Measurements from ENCODE around the gene KRT2.

The KRT2 gene

DNA sequence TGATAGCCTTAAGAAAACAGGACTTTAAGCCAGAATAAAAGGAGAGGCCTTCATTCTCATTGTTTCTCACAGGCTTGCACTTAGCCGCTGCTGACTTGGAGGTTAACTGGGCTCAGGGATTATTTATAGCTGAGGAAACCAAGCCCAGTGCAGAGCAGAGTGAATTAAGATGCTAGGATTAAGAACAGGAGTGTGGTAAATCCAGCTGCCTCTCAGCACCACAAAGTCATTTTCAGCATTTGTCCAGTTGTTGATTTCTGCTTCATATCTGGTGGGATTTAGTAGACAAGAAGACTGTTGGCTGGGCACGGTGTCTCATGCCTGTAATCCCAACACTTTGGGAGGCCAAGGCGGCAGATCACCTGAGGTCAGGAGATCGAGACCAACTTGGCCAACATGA is 19.4 kb downstream of the KRT2 start:
- TF ChIP-seq YY1 (IDR thresholded peaks at IDR 0.05; ENCODE audit: low read depth) (no peak), NFIC (IDR thresholded peaks at IDR 0.05) (no peak)

DNA sequence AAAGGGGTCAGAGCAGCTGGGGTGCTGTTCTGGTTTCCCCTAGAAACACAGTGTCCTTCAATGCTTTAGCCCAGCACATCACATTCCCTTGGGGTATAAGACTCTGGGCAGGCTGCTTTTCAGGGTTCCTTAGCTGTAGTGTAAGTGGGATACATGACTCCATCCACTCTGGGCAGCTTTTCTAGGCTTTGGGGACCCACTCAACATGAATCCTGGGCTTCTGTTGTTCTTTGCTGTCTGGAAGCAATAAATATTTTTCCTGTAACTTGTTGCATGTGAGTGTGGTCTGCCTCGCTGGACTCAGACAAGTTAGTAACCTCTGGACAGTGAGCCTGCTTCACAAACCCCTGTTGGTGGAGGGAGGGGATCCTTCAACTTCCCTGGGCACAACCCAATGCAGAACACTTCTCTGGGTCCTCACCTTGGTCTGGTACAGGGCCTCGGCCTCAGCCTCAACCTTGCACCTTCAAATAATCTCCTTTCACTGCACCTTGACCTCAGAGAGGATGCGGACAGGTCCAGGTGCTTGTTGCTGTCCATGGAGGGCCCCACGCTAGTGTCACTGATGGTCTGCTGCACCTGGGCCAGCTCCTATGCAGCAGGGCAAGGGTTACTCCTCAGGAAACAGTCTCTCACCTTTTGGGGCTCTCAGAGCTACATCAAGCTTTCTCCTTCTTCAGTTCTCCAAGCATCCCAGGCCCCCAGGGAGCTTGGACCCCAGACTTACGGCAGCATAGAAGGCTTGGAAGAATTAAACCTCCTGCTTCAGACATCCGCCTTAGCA is 20.1 kb downstream of the KRT2 start:
- no peak for TF ChIP-seq EP300 (IDR thresholded peaks at IDR 0.05; ENCODE audit: borderline replicate concordance)
- no peak for TF ChIP-seq EGR1 (IDR thresholded peaks at IDR 0.05)
- no peak for TF ChIP-seq NFIC (IDR thresholded peaks at IDR 0.05)
- no peak for TF ChIP-seq TAF1 (IDR thresholded peaks at IDR 0.05; ENCODE audit: low read depth)
- TF ChIP-seq RAD21 (IDR thresholded peaks at IDR 0.05; ENCODE audit: low read depth), result no peak
- TF ChIP-seq CEBPB (IDR thresholded peaks at IDR 0.05), result no peak
- no peak for TF ChIP-seq ZBTB7A (IDR thresholded peaks at IDR 0.05; ENCODE audit: low read depth)
- TF ChIP-seq FOXM1 (IDR thresholded peaks at IDR 0.05; ENCODE audit: borderline replicate concordance, low read depth), result no peak
- no peak for TF ChIP-seq YY1 (IDR thresholded peaks at IDR 0.05; ENCODE audit: low read depth)
- TF ChIP-seq, protein P1, sequence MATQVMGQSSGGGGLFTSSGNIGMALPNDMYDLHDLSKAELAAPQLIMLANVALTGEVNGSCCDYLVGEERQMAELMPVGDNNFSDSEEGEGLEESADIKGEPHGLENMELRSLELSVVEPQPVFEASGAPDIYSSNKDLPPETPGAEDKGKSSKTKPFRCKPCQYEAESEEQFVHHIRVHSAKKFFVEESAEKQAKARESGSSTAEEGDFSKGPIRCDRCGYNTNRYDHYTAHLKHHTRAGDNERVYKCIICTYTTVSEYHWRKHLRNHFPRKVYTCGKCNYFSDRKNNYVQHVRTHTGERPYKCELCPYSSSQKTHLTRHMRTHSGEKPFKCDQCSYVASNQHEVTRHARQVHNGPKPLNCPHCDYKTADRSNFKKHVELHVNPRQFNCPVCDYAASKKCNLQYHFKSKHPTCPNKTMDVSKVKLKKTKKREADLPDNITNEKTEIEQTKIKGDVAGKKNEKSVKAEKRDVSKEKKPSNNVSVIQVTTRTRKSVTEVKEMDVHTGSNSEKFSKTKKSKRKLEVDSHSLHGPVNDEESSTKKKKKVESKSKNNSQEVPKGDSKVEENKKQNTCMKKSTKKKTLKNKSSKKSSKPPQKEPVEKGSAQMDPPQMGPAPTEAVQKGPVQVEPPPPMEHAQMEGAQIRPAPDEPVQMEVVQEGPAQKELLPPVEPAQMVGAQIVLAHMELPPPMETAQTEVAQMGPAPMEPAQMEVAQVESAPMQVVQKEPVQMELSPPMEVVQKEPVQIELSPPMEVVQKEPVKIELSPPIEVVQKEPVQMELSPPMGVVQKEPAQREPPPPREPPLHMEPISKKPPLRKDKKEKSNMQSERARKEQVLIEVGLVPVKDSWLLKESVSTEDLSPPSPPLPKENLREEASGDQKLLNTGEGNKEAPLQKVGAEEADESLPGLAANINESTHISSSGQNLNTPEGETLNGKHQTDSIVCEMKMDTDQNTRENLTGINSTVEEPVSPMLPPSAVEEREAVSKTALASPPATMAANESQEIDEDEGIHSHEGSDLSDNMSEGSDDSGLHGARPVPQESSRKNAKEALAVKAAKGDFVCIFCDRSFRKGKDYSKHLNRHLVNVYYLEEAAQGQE (IDR thresholded peaks at IDR 0.05; ENCODE audit: low read depth), result no peak
- TF ChIP-seq TEAD4 (IDR thresholded peaks at IDR 0.05), result no peak
- TF ChIP-seq TCF12 (IDR thresholded peaks at IDR 0.05; ENCODE audit: low read depth), result no peak
- no peak for TF ChIP-seq CREB1 (IDR thresholded peaks at IDR 0.05; ENCODE audit: low read depth)

DNA sequence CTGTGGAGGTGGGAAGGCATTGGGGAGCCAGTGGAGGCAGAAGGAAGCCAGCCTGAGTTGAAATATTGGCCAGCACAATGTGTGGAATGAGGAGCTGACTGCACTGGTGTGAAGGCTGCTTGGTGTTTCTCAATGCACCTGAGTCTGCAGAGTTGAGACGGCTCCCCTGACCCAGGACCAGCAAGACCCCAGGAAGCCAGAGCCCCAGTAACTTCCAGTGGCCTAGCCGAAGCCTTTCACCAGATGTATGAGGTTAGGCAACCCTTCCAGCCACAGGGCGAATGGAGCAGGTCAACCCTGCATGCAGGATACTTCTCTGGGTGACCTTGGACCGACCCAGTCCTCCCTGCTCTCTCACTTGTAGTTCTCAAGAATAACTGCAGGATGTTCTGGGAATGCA is 20.7 kb downstream of the KRT2 start:
- TF ChIP-seq TAF1 (IDR thresholded peaks at IDR 0.05; ENCODE audit: low read depth), result no peak
- TF ChIP-seq, protein P1 (IDR thresholded peaks at IDR 0.05; ENCODE audit: low read depth), result no peak
- TF ChIP-seq, protein P2, sequence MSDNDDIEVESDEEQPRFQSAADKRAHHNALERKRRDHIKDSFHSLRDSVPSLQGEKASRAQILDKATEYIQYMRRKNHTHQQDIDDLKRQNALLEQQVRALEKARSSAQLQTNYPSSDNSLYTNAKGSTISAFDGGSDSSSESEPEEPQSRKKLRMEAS (IDR thresholded peaks at IDR 0.05), result no peak
- no peak for TF ChIP-seq RAD21 (IDR thresholded peaks at IDR 0.05; ENCODE audit: low read depth)

DNA sequence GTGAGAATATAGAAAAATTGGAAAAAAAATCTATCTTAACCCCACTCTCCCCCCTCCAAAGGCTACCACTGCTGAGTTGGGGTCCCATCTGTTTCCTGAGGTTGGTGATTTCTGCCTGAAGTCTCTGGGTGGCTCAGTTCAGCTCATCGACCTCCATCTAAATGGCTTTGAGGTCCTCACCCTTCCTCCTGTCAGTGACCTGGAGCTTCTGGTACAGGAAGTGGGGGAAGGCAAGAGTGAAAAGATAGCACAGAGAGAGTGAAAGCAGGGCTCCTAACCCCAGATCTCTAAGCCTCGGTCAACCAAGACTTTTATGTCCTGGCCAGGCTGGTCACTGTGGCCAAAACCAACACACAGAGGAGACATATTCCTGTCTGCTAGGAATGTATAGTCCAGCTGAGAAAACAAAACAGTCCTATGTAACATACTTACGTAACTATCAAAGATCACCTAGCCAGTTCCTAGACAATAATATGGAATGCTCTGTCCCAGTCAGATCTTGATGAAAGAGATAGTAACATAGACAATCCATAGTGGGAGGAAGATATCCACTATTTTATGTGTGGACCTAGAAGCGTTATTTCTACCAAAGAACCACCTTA is 21.3 kb downstream of the KRT2 start:
- TF ChIP-seq TCF12 (IDR thresholded peaks at IDR 0.05; ENCODE audit: low read depth) (no peak), CEBPB (IDR thresholded peaks at IDR 0.05) (no peak), EP300 (IDR thresholded peaks at IDR 0.05; ENCODE audit: borderline replicate concordance) (no peak), RAD21 (IDR thresholded peaks at IDR 0.05; ENCODE audit: low read depth) (no peak), ZBTB7A (IDR thresholded peaks at IDR 0.05; ENCODE audit: low read depth) (no peak), CREB1 (IDR thresholded peaks at IDR 0.05; ENCODE audit: low read depth) (no peak), TAF1 (IDR thresholded peaks at IDR 0.05; ENCODE audit: low read depth) (no peak), YY1 (IDR thresholded peaks at IDR 0.05; ENCODE audit: low read depth) (no peak), EGR1 (IDR thresholded peaks at IDR 0.05) (no peak), NFIC (IDR thresholded peaks at IDR 0.05) (no peak)
- TF ChIP-seq, protein P1 (IDR thresholded peaks at IDR 0.05; ENCODE audit: low read depth), result no peak
- TF ChIP-seq, protein P2 (IDR thresholded peaks at IDR 0.05), result no peak
- TF ChIP-seq, protein P3, sequence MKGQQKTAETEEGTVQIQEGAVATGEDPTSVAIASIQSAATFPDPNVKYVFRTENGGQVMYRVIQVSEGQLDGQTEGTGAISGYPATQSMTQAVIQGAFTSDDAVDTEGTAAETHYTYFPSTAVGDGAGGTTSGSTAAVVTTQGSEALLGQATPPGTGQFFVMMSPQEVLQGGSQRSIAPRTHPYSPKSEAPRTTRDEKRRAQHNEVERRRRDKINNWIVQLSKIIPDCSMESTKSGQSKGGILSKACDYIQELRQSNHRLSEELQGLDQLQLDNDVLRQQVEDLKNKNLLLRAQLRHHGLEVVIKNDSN (IDR thresholded peaks at IDR 0.05), result no peak

DNA sequence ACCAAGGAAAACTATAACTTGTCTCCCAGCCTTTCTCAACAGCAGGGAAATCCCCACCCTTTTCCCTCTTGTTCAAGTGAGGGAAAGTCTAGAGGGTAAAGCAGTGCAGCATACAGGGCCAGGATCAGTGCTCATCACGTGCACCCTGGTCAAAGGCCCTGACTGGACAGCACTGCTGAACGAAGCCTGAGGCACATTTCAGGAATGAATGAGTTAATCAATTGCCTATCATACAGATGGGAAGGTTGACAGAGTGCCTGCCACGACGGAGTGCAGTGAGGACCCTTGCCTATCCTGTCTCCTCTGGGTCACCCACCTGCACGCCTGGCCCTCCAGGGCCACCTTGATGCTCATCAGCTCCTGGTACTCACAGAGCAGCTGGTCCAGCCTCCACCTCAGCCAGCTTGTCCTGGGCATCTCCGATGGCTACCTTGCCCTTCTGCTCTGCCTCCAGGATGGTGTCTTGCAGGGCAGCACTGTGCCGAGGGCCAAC is 22.0 kb downstream of the KRT2 start:
- no peak for TF ChIP-seq EGR1 (IDR thresholded peaks at IDR 0.05)
- TF ChIP-seq, protein P1 (IDR thresholded peaks at IDR 0.05; ENCODE audit: low read depth), result no peak
- TF ChIP-seq RAD21 (IDR thresholded peaks at IDR 0.05; ENCODE audit: low read depth), result no peak
- no peak for TF ChIP-seq ZBTB7A (IDR thresholded peaks at IDR 0.05; ENCODE audit: low read depth)
- TF ChIP-seq EP300 (IDR thresholded peaks at IDR 0.05; ENCODE audit: borderline replicate concordance), result no peak
- TF ChIP-seq, protein P3 (IDR thresholded peaks at IDR 0.05), result no peak
- TF ChIP-seq TAF1 (IDR thresholded peaks at IDR 0.05; ENCODE audit: low read depth), result no peak
- no peak for TF ChIP-seq CEBPB (IDR thresholded peaks at IDR 0.05)
- no peak for TF ChIP-seq NFIC (IDR thresholded peaks at IDR 0.05)
- no peak for TF ChIP-seq FOXM1 (IDR thresholded peaks at IDR 0.05; ENCODE audit: borderline replicate concordance, low read depth)
- TF ChIP-seq TEAD4 (IDR thresholded peaks at IDR 0.05), result no peak
- TF ChIP-seq, protein P2 (IDR thresholded peaks at IDR 0.05), result no peak
- TF ChIP-seq CREB1 (IDR thresholded peaks at IDR 0.05; ENCODE audit: low read depth), result no peak
- no peak for TF ChIP-seq TCF12 (IDR thresholded peaks at IDR 0.05; ENCODE audit: low read depth)
- no peak for TF ChIP-seq YY1 (IDR thresholded peaks at IDR 0.05; ENCODE audit: low read depth)
